Sciatic nerve (tissue), 2 donors: ENCODE results near the gene SP9. TPM values are rescaled to one million over a fixed set of nuclear protein-coding genes. Genes with fewer than 3 reads are reported as not detected.
A peak's percentile ranks its signal among the peaks of the same experiment; 100 is the strongest.

ENCODE experiments used
- ATAC-seq: fragments of 200-7000 bp; cut with Tn5 transposase; one replicate; pipeline ENCODE4 v1.9.1; 2020; ENCODE audit warnings: mild to moderate bottlenecking, moderate library complexity
- DNase-seq: peaks from one replicate; pipeline ENCODE4 v3.0.0-alpha.2; 2020; ENCODE audit warnings: low spot score
- intact Hi-C: fragments of 100-400 bp; cut with DNase I; formaldehyde crosslinking; loops from one replicate; pipeline ENCODE4 v1.14.2; 2022
- total RNA-seq: library from RNA; stranded (reverse); fragmentation: NEBNext Ultra II Directional; extraction: Animal tissue kit (Norgen Biotek cat#: 25700); gene quantifications from one replicate; pipeline ENCODE4 v1.2.1, GENCODE V29; 2021
- donor health status: DM: no; HTN: no; CAD: no.
- donor health status: DM: no; HTN: no; CAD: no.

The SP9 gene
- total RNA-seq, 1 donor from 2014 or later, result not detected

DNA sequence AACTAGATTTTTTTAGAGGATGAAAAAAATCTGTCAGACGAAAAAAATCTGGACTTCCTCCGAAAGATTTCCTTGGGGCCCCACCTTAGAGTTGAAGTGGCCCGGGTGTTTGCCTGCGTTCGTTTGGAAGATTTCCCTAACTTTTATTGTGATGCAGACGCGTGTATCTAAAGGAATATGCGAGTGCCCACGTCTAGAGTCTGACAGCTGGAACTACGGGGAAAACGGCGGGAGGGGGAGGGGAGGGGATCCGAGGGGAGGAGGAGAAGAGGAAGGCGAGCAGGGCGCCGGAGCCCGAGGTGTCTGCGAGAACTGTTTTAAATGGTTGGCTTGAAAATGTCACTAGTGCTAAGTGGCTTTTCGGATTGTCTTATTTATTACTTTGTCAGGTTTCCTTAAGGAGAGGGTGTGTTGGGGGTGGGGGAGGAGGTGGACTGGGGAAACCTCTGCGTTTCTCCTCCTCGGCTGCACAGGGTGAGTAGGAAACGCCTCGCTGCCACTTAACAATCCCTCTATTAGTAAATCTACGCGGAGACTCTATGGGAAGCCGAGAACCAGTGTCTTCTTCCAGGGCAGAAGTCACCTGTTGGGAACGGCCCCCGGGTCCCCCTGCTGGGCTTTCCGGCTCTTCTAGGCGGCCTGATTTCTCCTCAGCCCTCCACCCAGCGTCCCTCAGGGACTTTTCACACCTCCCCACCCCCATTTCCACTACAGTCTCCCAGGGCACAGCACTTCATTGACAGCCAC is 2.4 kb upstream of the SP9 start:
- no peak for ATAC-seq

DNA sequence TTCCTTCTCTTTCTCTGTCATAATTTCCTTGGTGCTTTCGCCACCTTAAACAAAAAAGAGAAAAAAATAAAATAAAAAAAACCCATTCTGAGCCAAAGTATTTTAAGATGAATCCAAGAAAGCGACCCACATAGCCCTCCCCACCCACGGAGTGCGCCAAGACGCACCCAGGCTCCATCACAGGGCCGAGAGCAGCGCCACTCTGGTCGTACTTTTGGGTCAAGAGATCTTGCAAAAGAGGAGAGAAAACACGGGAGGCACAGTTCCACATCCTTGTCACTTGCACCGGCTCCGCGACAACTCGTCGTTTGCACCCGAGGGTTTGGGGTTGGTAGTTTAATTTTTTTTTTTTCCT is 1.8 kb upstream of the SP9 start:
- DNase-seq, result no peak
- intact Hi-C loops, result loop anchor here (10.0 kb wide), 1 partner anchor 1762 kb away; the partner anchor contains the start of genes HOXD12 and HOXD13
- ATAC-seq, result no peak

More for the DNA sequence above, 2.4 kb upstream of the SP9 start:
- DNase-seq, result no peak
- intact Hi-C loops, result loop anchor here (10.0 kb wide), 1 partner anchor 1762 kb away; the partner anchor contains the start of genes HOXD12 and HOXD13

- DNase-seq, result no peak
- no peak for ATAC-seq
- intact Hi-C loops, result loop anchor here (10.0 kb wide), 1 partner anchor 1761 kb away; the partner anchor contains the start of genes HOXD12 and HOXD13
Measured at GRCh38 chr2:174333372-174334277, 1.1 kb upstream of the SP9 start.

DNA sequence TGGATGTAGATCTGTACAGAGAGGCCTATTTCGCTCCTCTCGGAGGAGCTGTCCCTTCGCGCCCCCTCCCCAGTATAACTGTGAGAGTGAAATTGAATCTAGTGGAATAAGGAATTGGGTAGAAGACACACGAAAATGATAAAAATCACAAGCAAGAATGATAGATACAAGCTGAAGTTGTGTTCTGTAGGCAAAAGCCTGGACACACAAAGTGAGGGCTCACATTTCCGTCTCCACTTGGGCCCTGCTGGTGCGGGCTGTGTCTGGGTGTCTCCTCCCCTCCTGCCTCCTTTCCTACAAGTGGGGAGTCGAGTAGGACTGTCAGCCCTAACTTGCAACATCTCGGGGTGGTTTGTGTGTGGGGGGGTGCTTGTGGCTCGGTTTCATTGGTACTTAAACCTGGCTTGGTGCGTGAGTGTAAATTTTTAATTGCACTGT is 457 bp upstream of the SP9 start:
- no peak for ATAC-seq
- intact Hi-C loops, result loop anchor here (10.0 kb wide), 1 partner anchor 1761 kb away; the partner anchor contains the start of genes HOXD12 and HOXD13
- DNase-seq, result no peak

DNA sequence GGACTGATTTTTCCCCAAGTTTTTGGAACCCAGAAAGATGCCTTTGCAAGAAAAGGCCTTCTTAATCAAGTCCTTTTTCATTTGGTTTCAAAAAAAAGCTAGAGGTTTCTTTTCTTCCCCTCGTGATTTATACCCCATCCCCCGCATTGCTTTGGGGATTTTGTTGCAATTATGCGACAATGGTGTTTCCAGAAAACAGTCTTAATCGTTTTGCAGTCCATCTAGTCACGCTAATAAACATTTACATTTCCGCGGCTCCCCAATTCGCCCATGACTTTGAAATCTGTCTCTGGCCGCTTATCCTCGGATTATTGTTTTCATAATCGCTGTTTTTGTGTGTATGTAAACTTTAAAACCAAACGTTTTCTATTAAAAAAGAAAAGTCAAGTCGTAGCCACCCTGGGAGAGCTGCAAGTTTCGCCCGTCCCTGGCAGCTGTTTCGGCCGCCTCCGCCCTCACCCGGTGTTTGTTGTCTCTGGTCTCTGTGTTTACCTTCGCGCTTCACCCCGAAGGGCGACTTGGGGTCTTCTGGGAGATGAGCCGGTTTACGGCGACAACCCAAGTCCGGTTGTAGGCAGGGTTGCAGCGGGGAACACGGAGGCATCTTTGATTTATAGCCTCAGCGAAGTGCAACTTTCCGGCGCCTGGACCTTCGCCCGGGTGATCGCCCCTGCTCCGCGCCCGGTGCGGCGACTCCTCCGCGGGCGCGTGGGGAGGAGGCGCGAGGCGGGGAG is 667 bp downstream of the SP9 start:
- ATAC-seq (no peak), DNase-seq (no peak)
- intact Hi-C loops, result loop anchor here (10.0 kb wide), 1 partner anchor 1759 kb away; the partner anchor contains the start of genes HOXD12 and HOXD13

GRCh38 chr2:174335988-174336500 is 1.3 kb downstream of the SP9 start:
- no peak for ATAC-seq
- no peak for DNase-seq
- intact Hi-C loops, result loop anchor here (10.0 kb wide), 1 partner anchor 1759 kb away; the partner anchor contains the start of genes HOXD12 and HOXD13

DNA sequence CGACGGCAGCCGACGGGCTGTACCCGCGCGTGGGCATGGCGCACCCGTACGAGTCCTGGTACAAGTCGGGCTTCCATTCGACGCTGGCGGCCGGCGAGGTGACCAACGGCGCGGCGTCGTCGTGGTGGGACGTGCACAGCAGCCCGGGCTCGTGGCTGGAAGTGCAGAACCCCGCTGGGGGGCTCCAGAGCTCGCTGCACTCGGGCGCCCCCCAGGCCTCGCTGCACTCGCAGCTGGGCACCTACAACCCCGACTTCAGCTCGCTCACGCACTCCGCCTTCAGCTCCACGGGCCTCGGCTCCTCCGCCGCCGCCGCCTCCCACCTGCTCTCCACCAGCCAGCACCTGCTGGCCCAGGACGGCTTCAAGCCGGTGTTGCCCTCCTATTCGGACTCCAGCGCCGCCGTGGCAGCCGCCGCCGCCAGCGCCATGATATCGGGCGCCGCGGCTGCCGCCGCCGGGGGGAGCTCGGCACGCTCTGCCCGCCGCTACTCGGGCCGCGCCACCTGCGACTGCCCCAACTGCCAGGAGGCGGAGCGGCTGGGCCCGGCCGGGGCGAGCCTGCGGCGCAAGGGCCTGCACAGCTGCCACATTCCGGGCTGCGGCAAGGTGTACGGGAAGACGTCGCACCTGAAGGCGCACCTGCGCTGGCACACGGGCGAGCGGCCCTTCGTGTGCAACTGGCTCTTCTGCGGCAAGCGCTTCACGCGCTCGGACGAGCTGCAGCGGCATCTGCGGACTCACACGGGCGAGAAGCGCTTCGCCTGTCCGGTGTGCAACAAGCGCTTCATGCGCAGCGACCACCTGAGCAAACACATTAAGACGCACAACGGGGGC is 2.0 kb downstream of the SP9 start:
- ATAC-seq (no peak), DNase-seq (no peak)
- intact Hi-C loops, result loop anchor here (10.0 kb wide), 1 partner anchor 1758 kb away; the partner anchor contains the start of genes HOXD12 and HOXD13

DNA sequence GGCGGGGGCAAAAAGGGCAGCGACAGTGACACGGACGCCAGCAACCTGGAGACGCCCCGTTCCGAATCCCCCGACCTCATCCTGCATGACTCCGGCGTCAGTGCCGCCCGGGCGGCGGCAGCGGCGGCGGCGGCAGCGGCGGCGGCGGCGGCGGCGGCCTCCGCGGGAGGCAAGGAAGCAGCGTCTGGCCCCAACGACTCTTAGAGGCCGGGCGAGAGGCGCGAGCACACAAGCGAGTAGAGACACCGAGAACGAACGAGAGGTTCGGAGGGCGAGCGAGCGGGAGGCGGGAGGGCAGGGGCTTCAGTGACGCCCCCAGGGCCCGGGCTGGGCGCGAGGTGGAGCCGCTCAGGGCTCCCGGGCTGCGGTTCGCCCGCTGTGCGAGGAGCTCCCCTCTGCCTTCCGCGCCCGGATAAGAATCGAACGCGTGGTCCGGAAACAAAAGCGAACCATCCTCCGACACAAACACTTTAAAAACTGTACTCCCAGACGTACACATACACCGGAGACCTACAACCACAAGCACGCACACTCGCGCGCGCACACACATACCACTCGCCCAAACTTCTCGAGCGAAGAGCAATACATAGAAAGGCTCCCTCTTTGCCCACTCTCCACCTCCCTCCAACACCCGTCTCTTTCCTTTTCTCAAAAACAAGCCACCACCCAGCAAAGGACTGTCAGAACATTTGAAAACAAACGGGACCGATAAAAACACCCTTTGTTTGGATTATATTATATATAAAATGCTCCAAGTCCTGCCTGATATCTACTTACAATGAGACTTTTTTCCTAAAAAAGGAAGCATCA is 2.8 kb downstream of the SP9 start:
- ATAC-seq (no peak), DNase-seq (no peak)
- intact Hi-C loops, result loop anchor here (10.0 kb wide), 1 partner anchor 1757 kb away; the partner anchor contains the start of genes HOXD12 and HOXD13

- ATAC-seq, result no peak
- DNase-seq, result no peak
- intact Hi-C loops, result loop anchor here (10.0 kb wide), 1 partner anchor 1757 kb away; the partner anchor contains the start of genes HOXD12 and HOXD13
Measured at GRCh38 chr2:174338147-174338605, 3.4 kb downstream of the SP9 start.

DNA sequence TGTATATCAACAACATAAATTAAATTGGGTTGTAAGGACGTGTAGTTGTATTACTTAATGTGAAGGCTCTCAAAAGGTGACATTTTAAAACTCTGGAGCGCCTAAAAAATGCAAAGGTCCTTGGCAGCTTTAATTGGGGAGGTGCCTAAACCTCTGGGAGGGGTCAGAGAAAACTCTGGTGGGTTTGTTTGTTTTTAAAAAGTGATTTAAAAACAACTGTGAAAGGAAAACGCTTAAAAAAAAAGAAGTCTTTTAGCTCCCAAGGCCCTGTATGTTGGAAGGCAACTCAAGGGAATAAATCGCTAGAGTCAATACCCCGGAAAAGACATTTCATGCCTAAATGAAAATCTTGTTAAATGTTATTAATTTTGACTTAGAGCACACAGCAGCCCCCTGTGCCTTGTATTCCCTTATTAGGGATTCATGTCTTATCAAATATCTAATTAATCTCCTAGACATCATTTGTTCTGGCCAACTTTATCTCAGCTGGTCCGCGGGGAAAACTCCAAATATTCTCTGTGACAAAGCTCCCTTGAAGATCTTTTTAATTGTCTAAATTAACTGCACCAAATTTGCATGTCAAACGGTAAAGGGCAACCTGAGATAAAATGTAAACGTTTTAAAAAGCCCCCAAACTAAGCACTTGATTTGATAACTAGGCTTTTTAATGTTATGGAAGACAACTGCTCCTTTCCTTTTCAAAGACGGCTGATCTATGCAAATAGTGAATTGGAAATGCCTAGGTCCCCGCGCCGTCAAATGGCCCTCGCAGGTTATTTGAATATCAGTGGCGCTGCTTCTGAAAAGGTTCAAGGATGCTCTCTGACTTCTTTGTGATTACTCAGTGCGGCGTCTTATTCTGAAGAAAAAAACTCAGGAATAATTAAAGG is 4.2 kb downstream of the SP9 start:
- ATAC-seq (no peak), DNase-seq (no peak)
- intact Hi-C loops, result loop anchor here (10.0 kb wide), 1 partner anchor 1756 kb away; the partner anchor contains the start of genes HOXD12 and HOXD13

DNA sequence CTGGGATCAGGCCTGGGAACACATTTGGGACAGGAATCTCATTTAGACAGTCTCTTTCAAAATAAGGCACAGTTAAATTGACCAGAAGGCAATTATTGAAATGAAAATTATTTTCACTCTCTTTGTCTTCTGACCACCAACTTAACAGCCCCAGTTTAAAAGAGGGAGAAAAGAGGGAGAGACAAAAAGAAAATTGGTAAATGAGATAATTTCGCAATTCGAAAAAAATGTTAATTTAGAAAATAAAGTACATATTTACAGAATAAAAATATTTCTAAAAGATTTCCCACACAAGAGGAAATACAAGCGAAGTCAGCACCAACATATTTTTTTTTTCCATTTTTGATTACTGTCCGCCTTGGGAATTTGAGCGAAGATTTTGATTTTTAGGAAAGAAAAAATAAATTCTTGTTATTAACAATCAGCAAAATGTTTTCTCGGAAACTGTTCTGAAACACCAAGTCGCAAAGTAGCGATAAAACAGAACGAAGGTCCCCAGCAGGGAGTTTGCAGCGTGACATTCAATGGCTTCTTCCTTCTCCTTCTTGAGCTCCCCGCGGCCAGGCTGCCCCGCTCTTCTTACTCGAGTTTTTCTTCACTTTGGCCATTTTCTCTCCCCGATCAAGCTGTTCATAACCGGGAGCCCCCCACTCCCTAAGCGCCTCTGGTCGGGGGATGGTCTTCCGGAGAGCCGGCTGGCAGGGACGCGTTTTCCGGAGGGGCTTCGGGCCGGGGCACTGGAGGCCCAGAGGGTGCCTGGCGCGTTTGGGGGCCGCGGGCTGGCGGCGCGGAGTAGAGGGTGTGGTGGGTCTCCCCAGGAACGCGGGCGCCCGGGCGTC is 5.0 kb downstream of the SP9 start:
- no peak for DNase-seq
- intact Hi-C loops, result loop anchor here (10.0 kb wide), 1 partner anchor 1755 kb away; the partner anchor contains the start of genes HOXD12 and HOXD13
- no peak for ATAC-seq

GRCh38 chr2:174340400-174341292 is 5.9 kb downstream of the SP9 start:
- ATAC-seq (no peak), DNase-seq (no peak)
- intact Hi-C loops, result no loop called here

DNA sequence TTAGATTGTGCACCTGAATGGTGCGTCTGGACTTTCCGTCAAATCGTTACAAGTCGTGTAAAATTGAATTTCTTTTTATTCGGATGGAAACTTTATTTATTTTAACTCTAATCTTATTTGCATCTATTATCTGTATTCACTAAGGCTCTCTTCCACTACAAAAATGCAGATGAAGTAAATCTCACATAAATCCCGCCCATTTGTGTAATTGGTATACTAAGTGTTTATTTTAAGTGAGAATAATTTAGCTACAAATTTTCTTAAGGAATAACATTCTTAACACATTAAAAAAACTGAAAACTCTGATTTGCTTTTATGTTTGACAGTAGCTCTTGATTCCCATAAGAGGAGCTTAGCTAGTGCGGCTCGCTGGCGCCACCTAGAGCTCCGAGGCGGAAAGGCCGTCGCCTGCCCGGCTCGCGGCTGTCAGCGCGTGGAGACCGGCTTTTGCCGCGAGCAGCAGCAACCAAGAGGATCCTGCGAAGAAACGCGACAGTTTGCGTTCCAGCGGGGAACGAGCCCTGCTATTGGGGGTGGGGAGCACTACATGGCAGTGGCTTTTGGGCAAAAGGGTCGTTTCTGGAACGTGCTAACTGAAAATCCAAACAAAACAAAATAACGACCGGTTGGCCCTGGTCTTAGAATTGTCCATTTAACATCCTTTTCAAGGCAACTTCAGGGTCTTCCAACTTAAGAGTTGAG is 6.7 kb downstream of the SP9 start:
- peak; percentile 94 for DNase-seq
- intact Hi-C loops, result no loop called here

More for the DNA sequence above, 6.7 kb downstream of the SP9 start:
- peak; percentile 92 for ATAC-seq
